Occipital lobe (tissue), 2 donors: ENCODE results near the gene VPS13C. TPM values are rescaled to one million over a fixed set of nuclear protein-coding genes. Genes with fewer than 3 reads are reported as not detected.

Source experiments
- DNase-seq: peaks from one replicate; lab custom pipeline; 2025; lab: John Stamatoyannopoulos, UW
- total RNA-seq: library from RNA; depleted of rRNA; stranded (reverse); fragments of >200 nt; gene quantifications from one replicate; pipeline ENCODE4 v1.2.3, GENCODE V29; 2014

VPS13C gene
- total RNA-seq, 1 donor from 2014 or later: 142 TPM

DNA sequence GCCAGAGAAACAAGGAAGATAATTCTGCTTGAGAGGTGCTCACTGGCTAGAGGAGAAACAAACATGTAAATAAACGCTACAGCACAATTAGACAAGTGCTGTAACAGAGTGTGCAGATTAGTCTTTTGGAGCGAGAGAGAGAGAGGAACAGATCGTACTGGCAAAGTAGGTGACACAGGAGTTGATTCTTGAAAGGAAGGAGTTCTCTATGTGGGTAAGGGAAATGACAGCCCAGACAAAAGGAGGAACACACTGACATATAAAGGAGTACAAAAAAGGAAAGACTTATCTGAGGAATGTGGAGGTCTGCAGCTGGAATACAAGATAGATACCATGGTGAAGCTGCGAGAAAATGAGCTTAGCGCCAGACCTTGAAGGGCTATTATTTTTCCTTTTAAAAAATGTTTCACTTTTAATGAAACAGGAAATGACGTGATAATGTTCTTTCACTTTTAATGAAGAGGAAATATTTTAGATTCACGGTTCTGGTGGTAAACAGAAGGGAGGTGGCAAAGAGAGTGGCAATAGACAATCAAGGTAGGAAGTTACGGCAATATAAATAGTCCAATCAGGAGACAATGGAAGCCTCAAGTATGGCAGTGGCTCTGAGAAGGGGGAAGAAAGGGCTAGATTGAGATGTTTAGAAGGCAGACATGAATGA lies 202.9 kb downstream of the VPS13C start:
- no peak for DNase-seq

GRCh38 chr15:61856295-61856694 lies 204.0 kb downstream of the VPS13C start:
- no peak for DNase-seq

GRCh38 chr15:61853195-61853594 lies 207.1 kb downstream of the VPS13C start:
- DNase-seq: no peak

DNA sequence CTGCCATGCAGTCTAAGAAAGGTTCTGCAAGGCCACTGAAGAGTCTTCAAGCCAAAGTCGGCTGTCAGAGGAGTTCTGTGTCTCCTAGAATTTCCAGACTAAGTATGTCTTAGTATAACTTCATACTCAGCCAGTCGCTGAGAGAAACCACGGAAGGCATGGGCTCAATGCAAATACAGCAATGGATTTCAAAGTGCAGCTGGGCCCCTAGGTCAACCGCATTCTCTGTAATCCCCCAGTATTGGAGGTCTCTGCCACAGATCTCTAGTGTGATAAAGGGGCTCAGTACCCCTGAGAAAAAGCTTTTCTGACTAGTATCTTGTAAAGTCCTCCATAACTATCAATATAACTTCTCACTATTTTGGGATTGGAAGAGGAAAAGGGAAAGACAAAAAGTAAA lies 208.3 kb downstream of the VPS13C start:
- DNase-seq: no peak

GRCh38 chr15:61849447-61849846 lies 210.8 kb downstream of the VPS13C start:
- no peak for DNase-seq

DNA sequence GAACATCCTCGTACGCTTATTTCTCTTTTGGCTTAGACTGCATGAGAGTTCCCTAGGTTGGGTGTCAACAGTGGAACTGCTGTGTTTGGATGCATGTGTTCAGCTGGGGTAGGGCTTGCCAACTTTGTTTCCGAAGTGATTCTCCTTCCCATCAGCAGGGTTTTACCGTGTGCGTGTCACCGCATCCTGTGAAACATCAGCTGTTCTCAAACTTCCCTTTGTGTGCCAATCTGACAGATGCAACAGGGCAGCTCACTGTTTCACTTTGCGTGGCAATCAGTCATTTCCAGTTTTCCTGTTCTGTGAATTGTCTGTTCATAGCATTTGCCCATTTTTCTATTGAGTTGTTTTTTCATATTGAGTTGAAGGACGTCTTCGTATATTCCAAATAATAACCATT lies 218.8 kb downstream of the VPS13C start:
- no peak for DNase-seq

- DNase-seq: no peak
These were observed 220.2 kb downstream of the VPS13C start for GRCh38 chr15:61840090-61840489.

GRCh38 chr15:61839546-61839945 lies 220.7 kb downstream of the VPS13C start:
- DNase-seq: no peak

DNA sequence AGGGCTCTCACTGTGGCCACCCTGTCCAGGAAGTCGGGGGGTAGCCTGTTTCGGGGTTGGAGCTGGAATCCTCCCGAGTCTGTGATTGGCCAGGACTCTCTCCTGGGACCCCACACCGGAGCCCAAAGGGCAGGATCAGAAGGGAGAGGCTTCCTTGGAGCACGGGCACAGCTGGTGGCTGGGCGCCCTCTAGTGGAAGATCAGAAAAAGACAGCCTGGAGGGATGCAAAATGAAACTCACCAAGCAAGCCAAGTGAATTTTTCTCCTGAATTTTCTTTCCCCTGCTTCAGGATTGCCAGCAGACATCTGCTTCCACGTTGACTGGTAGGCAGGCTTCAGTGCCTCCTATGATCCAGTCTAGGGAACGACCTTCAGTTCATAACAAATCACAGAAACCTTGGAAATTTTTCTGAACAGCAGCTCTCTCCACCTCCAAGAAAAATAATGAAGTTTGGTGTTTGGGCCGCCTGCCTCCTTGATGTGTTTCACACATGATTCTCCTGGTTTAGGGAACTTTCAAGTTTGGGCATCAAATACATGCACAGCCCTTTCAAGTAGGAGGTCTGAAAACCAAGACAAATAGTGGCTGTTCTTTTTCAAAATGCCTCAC lies 224.6 kb downstream of the VPS13C start:
- DNase-seq: peak; percentile 49

GRCh38 chr15:61835029-61835428 lies 225.2 kb downstream of the VPS13C start:
- no peak for DNase-seq

DNA sequence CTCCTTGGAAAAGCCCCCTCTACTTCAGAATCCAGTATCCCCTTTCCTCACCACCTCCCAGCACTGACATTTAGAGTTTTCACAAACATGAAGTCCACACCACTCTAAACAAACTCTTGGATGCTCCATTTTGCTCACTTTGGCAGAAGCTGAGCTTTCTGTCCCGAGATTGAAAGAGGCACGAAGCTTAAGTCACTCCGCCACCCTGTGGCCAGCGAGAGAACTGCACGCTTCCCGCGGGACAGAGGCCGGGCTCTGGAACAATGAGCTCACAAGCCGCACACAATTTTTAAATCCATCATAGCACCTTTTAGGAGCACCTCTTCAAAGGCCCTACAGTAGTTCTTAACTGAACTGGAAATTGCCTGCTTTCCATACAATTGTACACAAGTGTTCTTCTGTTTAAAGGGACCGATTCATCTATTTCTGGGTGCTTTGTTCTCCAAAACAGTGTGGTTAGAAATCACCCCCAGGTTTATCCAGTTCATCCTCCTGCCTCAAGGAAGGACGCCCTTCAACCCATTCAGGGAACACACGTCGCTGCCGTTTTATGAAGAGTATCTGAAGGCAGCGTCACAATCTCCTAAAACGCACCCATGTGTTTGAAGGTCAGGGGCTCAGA lies 226.1 kb downstream of the VPS13C start:
- DNase-seq: peak; percentile 56

GRCh38 chr15:61832223-61832622 lies 228.0 kb downstream of the VPS13C start:
- no peak for DNase-seq

- no peak for DNase-seq
These were observed 228.7 kb downstream of the VPS13C start for GRCh38 chr15:61831505-61831921.

- no peak for DNase-seq
These were observed 229.5 kb downstream of the VPS13C start for GRCh38 chr15:61830536-61831330.

GRCh38 chr15:61829514-61829889 lies 230.7 kb downstream of the VPS13C start:
- DNase-seq: no peak

DNA sequence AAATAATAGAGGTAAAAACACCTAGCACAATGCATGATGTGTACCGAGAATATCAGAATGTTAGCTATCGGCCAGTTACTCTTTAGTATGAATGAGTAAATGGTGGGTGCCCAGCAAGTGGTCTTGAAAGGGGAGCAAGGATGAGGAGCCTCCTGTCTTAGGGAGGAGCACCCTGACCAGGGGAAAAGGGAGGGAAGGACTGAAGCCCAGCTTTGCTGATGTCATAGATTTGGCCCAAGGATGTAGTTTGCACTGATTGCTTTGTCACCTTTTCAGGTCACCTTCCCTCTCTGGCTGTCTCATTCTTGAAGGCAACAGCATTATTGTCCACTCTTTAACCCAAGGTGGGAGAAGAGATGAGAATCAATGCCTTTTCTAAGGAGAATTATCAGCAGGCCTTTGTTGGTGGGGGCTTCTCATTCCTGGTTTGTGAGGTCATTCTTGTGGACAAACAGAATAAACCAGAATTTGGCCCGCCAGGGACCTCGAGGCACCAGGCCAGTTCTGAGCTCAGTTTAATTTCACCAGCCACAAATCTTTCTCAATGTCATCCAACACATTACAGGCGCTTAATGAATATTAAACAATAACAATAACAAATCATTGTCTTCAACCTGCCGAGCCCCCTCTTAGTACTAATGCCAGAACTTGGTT lies 231.3 kb downstream of the VPS13C start:
- no peak for DNase-seq

DNA sequence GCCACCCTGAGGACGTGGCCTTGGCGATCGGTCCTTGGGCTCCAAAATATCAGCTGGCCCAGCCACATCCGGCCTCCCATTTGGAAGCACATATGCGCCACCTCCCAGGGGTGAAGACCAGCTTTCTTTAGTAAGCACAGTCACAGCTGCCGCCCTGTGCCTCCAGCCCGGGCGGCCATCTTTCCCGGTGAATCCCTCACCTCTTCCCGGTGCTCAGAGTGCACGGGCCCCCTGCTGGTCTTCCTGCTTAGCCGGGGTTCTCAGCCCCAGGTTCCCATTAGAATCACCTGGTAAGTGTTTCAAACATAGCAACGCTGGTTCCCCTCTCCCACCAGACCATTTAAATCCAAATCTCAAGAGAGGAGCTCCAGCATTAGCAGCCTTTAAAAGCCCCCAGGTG lies 232.2 kb downstream of the VPS13C start:
- DNase-seq: no peak

GRCh38 chr15:61827131-61827530 lies 233.1 kb downstream of the VPS13C start:
- DNase-seq: no peak

DNA sequence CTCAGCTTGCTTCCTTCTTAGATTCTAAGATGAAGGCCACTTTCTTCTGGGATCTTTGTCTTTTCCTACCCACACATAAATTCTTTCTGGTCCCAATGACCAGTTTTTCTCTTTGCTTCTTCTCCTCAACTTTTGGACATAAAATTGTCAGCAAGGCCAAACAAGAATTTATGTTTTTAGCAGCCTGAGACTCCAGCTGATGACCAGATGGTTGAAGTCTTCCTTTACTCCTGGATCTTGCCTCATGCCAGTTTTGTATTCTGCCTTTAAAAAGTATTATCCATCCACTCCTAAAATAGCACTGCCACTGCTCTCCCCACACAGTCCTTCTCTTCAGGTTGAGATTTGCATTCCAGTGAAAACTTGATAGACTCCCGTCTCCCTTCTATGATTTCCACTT lies 236.0 kb downstream of the VPS13C start:
- no peak for DNase-seq

DNA sequence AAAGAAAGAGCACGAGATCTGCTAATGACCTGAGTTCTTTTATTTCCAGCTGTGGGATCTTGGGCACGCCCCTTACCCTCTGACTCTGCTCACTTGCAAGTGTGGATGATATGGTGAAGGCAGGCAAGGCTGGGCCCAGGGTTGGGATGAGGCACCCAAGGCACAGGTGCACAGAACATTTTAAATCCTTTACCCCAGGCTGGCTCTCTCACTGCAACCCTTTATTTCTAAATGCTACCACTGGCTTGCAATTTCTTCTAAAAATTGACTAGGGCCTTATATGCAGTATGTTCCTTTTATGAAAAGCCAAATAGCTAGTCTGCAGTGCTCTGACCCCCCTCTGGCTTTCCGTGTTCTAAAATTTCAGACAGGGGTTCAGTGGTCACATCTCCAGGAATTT lies 237.7 kb downstream of the VPS13C start:
- no peak for DNase-seq

GRCh38 chr15:61820951-61821350 lies 239.3 kb downstream of the VPS13C start:
- no peak for DNase-seq

- DNase-seq: no peak
These were observed 240.0 kb downstream of the VPS13C start for GRCh38 chr15:61820212-61820611.
